Renal pelvis (tissue), 4 donors: ENCODE measurements around the gene CHPF. TPM values are rescaled to one million over a fixed set of nuclear protein-coding genes. Genes with fewer than 3 reads are reported as not detected.

Source experiments
- DNase-seq: peaks from one replicate; pipeline ENCODE4 v3.0.0-alpha.2; 2013
- polyA plus RNA-seq, 3 donors: library from polyadenylated mRNA; unstranded; fragments of 120-200 nt; gene quantifications; one replicate each; pipeline ENCODE4 v1.2.1, GENCODE V29; 2013; ENCODE audit not compliant: insufficient read length in 3 of 3

CHPF gene
- polyA plus RNA-seq, 3 donors, result 29.3 to 45.3 (median 34.6) TPM

GRCh38 chr2:219498280-219499057, 45.1 kb downstream of the CHPF start, which contains the start of gene GMPPA:
Gene GMPPA, plus strand, starts transcription at chr2:219498891. Its CDS starts 1,085 bp downstream, at chr2:219499976.
- DNase-seq, result peak; percentile 98

- DNase-seq, result no peak
Observed at GRCh38 chr2:219497495-219498279, 45.9 kb downstream of the CHPF start.

- no peak for DNase-seq
Observed at GRCh38 chr2:219496825-219497494, 46.6 kb downstream of the CHPF start.

- no peak for DNase-seq
Observed at GRCh38 chr2:219496247-219496824, 47.3 kb downstream of the CHPF start.

- no peak for DNase-seq
Observed at GRCh38 chr2:219495531-219496122, 48.0 kb downstream of the CHPF start.

- no peak for DNase-seq
Observed at GRCh38 chr2:219494952-219495530, 48.6 kb downstream of the CHPF start.

- no peak for DNase-seq
Observed at GRCh38 chr2:219493086-219493485, 50.5 kb downstream of the CHPF start.

- no peak for DNase-seq
Observed at GRCh38 chr2:219492575-219492974, 51.0 kb downstream of the CHPF start.

GRCh38 chr2:219491278-219491963, 52.2 kb downstream of the CHPF start:
- no peak for DNase-seq

GRCh38 chr2:219490600-219491130, 52.9 kb downstream of the CHPF start:
- no peak for DNase-seq

- no peak for DNase-seq
Observed at GRCh38 chr2:219490186-219490585, 53.4 kb downstream of the CHPF start.

- no peak for DNase-seq
Observed at GRCh38 chr2:219489315-219489714, 54.3 kb downstream of the CHPF start.

Other genes starting within 250 kb of the CHPF start
- gene PTPRN, start 234.4 kb downstream of the CHPF start, polyA plus RNA-seq, result under 1 TPM; 0.16 to 0.27 (median 0.17) TPM
- not detected for gene RESP18, start 211.1 kb downstream of the CHPF start, polyA plus RNA-seq
- 10 to 100 TPM; 64.4 to 91.2 (median 66.4) TPM for gene DNPEP, start 155.9 kb downstream of the CHPF start, polyA plus RNA-seq
- 1 to 10 TPM; 5.5 to 8.2 (median 6.0) TPM for gene DES, start 125.4 kb downstream of the CHPF start, polyA plus RNA-seq
- 10 to 100 TPM; 13.1 to 16.9 (median 13.5) TPM for gene SPEG, start 109.0 kb downstream of the CHPF start, polyA plus RNA-seq
- 10 to 100 TPM; 35.6 to 40.0 (median 39.0) TPM for gene GMPPA, start 44.9 kb downstream of the CHPF start, polyA plus RNA-seq
- gene ASIC4, start 29.3 kb downstream of the CHPF start, polyA plus RNA-seq, result under 1 TPM; 0.12 to 0.21 (median 0.18) TPM
- gene TMEM198, start 219 bp upstream of the CHPF start, polyA plus RNA-seq, result 1 to 10 TPM; 3.1 to 4.1 (median 3.8) TPM
- 100 to 1,000 TPM; 150 to 189 (median 179) TPM for gene OBSL1, start 27.7 kb upstream of the CHPF start, polyA plus RNA-seq
- 1 to 10 TPM in 2 of 3 donors, under 1 TPM in 1; 0.87 to 3.1 (median 2.9) TPM for gene INHA, start 28.5 kb upstream of the CHPF start, polyA plus RNA-seq
- gene STK11IP, start 54.0 kb upstream of the CHPF start, polyA plus RNA-seq, result 10 to 100 TPM; 23.9 to 33.0 (median 32.8) TPM
- 10 to 100 TPM in 1 of 3 donors, 1 to 10 TPM in 2; 9.5 to 13.5 (median 9.7) TPM for gene SLC4A3, start 83.8 kb upstream of the CHPF start, polyA plus RNA-seq